Measurements from ENCODE around the gene NSMF.

The NSMF gene

GRCh38 chr9:137444106-137444790 is 14.9 kb downstream of the NSMF start:
- no peak for DNase-seq

GRCh38 chr9:137441935-137442321 is 17.2 kb downstream of the NSMF start:
- DNase-seq: no peak

GRCh38 chr9:137441289-137441934 is 17.7 kb downstream of the NSMF start, which contains the start of gene ENTPD8:
TSS of gene ENTPD8 (minus strand) at chr9:137441357. CDS start at chr9:137438285, 3,072 bp downstream.
- DNase-seq: peak; percentile 18

GRCh38 chr9:137439158-137439714 is 19.9 kb downstream of the NSMF start:
- no peak for DNase-seq

GRCh38 chr9:137438591-137439157 is 20.5 kb downstream of the NSMF start:
- DNase-seq: no peak

- DNase-seq: no peak
These were observed 21.2 kb downstream of the NSMF start for GRCh38 chr9:137437691-137438590.

- DNase-seq: no peak
These were observed 22.2 kb downstream of the NSMF start for GRCh38 chr9:137436761-137437600.

GRCh38 chr9:137435980-137436760 is 23.0 kb downstream of the NSMF start:
- peak; percentile 80 for DNase-seq

GRCh38 chr9:137435381-137435891 is 23.7 kb downstream of the NSMF start:
- no peak for DNase-seq

GRCh38 chr9:137434498-137435380 is 24.4 kb downstream of the NSMF start:
- no peak for DNase-seq

GRCh38 chr9:137433916-137434431 is 25.2 kb downstream of the NSMF start:
- DNase-seq: no peak

GRCh38 chr9:137433349-137433915 is 25.7 kb downstream of the NSMF start:
- no peak for DNase-seq

- no peak for DNase-seq
These were observed 26.3 kb downstream of the NSMF start for GRCh38 chr9:137432687-137433348.

GRCh38 chr9:137431416-137431931 is 27.7 kb downstream of the NSMF start:
- no peak for DNase-seq

GRCh38 chr9:137430723-137431415 is 28.3 kb downstream of the NSMF start:
- no peak for DNase-seq

- no peak for DNase-seq
These were observed 29.0 kb downstream of the NSMF start for GRCh38 chr9:137429974-137430722.

GRCh38 chr9:137429546-137429890 is 29.6 kb downstream of the NSMF start:
- DNase-seq: no peak

All from NCI-H226 (cell line).